HG02759 (cell line): ENCODE data around the gene SCN7A.
A peak's percentile ranks its signal among the peaks of the same experiment; 100 is the strongest.
"Not testable (repeated sequence)": the region's sequence is repeated elsewhere in the genome, so short reads cannot be mapped to it uniquely, and the experiment has no call there.

Experiments
- ATAC-seq: cut with Tn5 transposase; IDR thresholded peaks from one replicate; pipeline ENCODE4 v1.9.1; 2021; ENCODE audit warnings: mild to moderate bottlenecking, moderate library complexity; ENCODE audit not compliant: unreplicated experiment

Gene SCN7A

DNA sequence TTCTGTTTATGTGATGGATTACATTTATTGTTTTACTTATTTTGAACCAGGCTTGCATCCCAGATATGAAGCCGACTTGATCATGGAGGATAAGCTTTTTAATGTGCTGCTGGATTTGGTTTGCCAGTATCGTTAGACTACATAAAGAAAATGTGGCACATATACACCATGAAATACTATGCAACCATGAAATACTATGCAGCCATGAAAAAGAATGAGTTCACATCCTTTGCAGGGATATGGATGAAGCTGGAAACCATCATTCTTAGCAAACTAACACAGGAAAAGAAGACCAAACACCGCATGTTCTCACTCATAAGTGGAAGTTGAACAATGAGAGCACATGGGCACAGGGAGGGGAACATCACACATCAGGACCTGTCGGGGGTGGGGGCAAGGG lies 38.2 kb downstream of the SCN7A start:
- ATAC-seq, result not testable (repeated sequence)

DNA sequence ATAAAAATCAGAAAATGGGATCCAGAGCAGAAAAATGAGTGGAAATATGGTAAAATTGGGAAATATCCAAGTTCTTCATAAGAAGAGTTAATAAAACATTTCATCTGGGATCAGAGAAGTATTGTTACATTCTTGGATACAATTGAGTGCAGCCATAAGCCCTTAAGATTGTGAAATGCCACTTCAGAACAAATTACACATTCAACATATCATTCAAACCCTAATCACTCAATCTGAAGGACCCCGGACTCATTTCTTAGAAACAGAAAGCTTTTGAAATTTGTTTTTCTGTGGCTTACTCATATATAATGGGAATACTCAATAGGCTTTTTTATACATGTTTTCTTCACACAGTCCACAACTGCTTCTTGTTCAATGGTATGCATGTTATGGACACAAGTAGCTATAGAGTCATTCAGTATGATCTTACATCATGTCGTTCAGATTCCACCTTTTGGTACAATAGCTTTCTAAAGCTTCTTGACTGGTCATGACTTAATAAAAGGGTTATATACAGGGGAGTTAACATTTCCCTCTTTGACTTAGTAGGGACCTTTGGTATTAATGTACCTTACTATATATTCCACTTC lies 39.9 kb downstream of the SCN7A start:
- no peak for ATAC-seq

DNA sequence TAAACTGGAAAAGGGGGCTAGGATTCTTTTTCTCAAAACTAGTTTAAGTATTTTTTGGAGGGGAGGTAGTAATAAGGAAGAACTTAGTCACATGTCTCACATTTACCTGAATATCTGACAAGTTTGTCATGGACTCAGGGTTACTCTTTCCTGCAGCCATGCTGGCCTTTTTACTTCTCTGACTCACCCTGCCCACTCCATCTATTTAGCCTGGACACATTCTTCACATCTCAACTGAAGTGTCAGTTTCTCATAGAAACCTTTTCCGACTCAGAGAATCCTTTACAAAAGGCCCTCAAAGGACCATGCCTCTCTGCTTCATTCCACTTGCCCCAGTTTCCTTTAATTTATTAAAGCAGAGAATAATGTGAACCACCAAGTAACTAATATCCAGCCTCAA lies 42.6 kb downstream of the SCN7A start:
- no peak for ATAC-seq

DNA sequence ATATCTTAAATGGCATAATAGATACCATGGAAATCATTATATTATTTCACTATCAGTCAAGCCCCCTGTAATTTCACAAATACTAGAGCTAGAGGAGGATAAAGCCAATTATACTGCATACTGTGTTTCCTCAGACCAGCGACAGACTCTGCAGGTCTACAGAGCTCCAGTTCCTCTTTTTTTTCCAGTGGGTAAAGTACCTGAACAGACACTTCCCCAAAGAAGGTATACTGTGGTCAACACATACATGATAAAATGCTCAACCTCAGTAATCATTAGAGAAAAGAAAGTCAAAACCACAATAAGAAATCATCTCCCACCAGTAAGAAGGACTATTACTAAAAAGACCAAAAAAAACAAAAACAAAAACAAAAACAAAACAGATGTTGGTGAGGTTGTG lies 44.6 kb downstream of the SCN7A start:
- ATAC-seq, result peak; percentile 80

DNA sequence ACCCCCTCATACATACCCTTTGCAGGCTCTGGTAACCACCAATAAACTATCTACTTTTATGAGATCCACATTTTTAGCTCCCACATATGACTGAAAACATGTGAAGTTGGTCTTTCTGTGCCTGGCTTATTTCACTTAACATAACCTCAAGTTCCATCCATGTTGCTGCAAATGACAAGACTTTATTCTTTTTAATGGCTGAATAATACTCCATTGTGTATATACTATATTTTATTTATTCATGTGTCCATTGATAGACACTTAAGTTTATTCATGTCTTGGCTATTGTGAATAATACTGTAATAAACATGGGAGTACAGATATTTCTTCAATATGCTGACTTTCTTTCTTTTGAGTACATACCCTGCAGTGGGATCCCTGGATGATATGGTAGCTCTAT lies 45.9 kb downstream of the SCN7A start:
- no peak for ATAC-seq

DNA sequence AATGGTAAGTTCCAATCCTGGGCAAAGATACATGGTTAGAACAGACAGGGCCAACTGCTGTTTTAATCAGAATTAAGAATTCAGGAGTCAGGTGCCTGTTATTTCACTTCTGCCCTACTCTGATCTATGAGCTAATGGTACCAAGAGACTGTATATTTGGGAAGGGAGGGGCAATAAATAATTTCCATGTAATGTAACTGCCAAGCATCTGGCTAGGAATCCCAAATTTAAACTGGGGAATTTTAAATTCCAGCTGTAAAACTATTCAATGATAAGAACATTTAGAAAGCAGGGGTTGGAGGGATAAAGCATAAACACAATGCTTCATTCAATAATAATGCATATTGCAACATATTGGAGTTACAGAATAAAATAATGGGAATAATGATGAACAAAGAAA lies 49.7 kb downstream of the SCN7A start:
- ATAC-seq, result no peak

DNA sequence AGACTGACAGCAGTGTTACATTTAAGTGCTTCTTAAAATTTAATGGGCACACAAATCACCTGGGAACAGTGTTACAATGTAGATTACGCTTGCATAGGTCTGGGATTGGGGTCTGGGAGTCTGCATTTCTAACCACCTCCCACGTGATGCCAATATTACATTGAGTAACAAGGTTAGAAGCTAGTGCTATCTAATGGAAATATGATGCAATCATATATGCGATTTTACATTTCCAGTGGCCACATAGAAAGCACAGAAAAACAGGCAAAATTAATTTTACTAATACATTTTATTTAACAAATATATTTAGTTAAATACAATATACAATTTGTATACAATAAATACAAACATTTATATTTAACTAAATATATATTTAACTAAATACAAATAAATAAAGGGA lies 53.7 kb downstream of the SCN7A start:
- no peak for ATAC-seq

DNA sequence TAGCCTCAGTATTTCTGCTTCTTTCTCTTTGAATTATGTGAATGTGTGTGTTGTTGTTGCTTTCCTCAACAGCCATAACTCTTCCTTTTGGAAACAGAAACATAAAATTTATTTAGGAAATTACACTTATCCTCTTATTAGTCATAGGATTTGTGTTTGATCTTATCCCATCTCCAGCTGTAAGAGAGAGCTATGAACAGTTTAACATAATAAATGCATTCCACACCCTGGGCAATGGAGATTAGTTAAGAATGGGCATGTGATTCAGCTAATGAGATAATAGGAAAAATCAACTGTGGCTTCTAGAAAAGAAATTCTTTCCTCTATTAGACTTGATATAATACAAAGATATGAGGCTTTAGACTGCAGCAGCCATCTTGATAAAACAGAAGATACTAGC lies 55.0 kb downstream of the SCN7A start:
- no peak for ATAC-seq

DNA sequence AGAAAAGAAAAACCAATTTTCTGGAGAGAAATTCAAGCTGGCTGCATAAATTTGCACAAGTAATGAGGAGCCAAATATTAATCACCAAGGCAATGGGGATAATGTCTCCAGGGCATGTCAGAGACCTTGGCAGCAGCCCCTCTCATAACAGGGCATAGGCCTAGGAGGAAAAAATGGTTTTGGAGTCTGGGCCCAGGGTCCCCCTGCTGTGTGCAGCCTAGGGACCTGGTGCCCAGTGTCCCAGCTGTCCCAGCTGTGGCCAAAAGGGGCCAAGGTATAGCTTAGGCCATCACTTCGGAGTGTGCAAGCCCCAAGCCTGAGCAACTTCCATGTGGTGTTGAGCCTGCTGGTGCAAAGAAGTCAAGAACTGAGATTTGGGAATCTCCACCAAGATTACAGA lies 57.1 kb downstream of the SCN7A start:
- no peak for ATAC-seq

DNA sequence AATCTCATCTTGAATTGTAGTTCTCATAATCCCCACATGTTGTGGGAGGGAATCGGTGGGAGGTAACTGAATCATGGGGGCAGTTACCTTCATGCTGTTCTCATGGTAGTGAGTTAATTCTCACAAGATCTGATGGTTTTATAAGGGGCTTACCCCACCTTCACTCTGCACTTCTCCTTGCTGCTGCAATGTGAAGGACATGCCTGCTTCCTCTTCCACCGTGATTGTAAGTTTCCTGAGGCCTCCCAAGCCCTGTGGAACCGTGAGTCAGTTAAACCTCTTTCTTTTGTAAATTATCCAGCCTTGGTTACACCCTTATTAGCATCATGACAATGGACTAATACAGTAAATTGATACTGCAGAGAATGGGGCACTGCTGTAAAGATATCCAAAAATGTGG lies 57.9 kb downstream of the SCN7A start:
- ATAC-seq, result no peak

DNA sequence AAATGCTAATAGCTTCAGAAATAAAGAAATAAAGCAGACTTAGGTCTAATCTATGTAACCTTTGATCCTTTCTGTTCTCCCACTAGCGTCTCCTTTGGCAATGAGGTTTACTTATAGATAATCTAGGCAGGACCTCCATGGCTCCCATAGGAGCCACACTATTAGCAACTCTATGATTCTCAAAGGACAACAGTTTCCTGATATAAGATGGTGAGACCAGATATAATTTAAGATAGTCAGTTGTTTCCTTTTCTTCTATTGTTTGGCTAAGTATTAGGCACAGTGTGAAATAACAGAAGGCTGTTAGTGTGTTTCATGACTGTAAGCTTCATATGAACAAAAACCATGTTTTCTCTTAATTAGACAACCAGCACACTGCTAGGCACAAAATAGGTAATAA lies 59.6 kb downstream of the SCN7A start:
- no peak for ATAC-seq

DNA sequence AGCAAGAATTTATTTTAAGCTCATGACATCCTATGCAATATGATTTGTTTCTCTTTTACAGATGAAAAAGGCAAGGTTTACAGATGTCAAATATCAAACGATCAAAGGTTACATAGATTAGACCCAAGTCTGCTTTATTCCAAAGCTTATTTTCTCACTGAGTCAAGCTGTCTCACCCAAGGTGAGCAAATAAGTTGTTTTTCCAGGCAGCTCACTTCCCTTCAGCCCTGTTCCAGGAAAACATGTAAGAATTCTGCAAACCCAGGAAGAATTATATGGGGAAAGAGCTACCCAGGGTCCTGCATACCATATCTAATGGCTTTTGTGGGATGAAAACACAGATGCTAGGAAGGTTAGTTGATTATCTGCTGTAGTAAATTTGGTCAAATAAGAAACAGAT lies 60.6 kb downstream of the SCN7A start:
- no peak for ATAC-seq

DNA sequence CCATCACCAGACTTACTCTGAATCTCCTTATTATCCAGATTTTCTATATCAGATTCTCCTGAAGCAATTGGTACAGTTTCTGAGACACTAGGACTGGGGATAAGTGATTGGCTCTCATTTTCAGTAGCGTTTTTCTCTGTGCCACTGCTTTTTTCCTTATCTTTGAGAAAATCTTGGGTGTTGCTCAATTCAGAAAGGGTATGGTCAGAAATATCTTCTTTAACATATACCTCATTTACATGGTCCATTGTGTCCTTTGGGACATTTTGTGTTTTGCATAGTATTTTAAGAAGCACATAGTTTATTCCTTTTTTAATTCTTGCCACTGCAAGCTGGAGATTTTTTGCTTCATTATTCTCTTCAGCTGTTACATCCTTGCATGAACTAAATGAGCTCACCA lies 61.7 kb downstream of the SCN7A start:
- ATAC-seq, result no peak

DNA sequence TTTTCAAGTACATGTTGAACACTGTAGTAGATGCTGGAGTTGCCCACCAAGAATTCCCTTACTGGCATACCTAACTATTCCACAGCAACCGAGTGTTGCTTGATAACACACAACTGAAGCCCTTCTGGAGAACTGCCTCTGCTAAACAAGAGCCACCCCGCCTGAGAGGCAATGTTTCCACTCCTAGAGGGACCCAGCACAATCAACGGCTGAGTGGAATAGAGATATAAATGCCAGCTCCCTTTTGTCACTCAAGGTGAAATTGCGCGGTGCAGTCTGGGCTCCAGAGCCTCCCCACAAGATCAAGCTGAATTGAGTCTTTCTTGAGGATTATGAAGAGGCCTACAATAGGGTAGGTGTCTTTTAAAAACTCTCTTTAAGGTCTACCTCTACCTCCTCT lies 69.2 kb downstream of the SCN7A start:
- ATAC-seq, result no peak

DNA sequence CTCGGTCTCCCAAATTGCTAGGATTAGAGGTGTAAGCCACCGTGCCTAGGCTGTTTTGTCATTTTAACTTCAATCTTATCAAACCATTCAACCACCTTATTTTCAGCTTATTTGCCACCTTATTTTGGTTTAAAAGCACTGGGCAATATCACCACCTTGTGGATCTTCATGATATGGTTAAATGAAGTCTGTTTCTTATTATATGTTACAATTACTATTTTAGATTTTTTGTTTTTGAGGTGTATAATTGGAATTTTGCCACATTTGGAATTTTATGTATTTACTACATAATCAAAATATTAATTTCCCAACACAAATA lies 74.5 kb downstream of the SCN7A start:
- ATAC-seq, result no peak

DNA sequence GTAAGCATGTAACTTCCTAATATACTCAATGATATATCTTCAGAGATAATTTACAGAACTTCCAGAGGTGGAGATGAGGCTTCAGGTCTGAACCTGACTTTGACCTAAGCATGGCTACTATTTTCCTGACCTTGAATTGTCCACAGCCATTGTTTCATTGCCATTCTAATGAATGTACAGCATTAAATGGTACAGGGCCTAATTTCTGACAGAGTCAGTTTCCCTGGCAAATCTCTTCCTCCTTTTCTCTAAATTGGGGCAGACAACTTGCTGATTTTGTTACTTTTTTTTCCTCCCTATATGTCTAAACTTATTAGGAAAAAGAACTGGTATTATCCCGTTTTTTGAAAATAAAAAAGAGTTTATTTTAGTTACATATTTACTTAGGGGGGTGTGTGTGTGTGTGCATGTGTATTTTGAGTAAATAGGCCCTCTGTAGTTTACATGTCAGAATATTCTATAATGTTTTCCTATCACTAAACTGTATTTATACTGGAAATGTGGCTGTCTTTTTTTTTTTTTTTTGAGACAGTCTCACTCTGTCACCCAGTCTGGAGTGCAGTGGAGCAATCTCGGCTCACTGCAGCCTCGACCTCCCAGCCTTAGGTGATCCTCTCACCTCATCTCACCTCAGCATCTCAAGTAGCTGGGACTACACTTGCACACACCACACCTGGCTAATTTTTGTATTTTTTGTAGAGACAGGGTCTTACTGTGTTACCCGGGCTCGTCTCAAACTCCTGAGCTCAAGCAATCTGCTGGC lies 75.0 kb downstream of the SCN7A start:
- no peak for ATAC-seq

DNA sequence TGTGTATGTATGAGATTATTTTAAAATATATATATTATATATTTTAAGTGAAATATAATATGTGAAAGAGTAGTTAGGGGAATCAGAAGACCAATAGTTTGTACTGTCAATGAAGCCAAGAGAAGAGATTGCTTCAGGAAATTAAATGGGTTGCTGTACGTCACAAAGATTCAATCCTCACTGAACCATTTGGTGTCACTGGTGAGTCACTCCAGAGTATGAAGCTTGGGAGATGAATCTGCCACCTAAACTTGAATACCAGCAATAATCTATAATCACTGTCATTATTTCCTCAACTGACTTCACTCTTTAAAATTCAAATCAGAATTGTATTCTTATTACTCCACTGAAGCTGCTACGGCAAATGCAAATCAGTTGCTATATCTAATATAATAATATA lies 76.4 kb downstream of the SCN7A start:
- no peak for ATAC-seq

DNA sequence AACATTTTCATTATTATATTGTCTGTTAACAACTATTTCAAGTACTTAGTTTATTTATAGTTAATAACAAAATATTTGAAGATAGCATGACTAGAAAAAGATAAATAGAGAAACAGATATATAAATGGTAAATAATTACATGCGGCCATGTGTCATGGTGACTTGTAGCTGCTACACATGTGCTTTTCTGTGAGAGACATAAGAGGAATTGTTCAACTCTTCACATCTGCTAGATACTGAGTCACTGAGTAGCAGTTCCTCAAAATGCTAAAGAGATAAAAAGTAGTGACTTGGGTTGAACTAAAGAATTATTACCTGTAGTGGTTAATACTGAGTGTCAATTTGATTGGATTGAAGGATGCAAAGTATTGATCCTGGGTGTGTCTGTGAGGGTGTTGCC lies 80.8 kb downstream of the SCN7A start:
- ATAC-seq, result no peak

DNA sequence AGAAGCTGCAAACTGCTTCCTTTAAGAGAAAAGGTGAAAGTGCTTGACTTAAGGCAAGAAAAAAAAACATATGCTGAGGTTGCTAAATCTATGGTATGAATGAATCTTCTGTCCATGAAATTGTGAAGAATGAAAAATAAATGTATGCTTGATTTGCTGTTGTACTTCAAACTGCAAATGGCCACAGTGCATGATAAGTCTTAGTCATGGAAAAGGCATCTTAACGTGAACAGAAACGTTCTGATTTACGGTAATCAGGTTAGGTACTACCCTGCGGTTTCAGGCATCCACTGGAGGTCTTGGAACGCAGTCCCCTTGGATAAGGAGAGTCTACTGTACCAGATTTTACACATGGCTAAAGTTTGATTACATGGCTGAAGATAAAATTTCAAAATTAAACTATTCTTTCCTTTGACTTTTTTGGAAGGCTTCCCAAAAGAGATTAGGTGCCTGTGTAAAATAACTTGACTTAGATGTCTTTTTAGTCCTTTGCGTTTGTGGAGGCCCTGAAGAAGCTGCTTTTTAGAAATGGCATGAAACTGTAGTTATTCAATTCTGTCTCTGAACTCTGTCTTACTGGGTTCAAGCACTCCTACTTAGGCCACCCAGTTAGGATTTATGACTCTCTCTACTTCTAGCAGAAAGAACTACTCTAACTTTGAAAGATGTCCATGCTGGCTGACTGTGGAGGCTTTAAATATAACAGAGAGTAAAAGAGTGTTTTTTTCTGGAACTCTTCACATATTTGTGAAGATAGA lies 82.4 kb downstream of the SCN7A start:
- no peak for ATAC-seq

DNA sequence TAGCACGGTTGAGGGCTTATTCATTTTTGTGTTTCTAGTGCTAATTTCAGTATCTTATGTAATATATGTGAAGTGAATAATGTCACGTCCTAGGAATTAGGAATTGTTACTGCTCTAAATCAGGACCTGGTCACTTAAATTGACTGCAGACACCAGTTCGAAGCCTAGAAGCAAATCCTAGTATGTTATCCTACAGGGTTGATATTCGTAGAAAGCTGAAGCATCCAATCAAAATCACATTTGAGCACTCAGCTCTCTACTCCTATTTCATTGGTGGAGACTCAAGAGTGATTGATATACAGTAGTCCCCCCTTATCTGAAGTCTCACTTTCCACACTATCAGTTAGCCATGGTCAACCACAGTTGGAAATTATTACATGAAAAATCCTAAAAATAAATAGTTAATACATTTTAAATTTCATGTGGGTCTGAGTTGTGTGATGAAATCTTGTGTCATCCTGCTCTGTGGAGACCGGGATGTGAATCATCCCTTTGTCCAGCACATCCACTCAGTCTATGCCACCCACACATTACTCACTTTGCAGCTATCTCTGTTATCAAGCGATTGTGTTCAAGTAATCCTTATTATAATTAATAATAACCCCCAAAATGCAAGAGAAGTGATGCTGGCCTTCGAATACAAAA lies 83.1 kb downstream of the SCN7A start:
- no peak for ATAC-seq

DNA sequence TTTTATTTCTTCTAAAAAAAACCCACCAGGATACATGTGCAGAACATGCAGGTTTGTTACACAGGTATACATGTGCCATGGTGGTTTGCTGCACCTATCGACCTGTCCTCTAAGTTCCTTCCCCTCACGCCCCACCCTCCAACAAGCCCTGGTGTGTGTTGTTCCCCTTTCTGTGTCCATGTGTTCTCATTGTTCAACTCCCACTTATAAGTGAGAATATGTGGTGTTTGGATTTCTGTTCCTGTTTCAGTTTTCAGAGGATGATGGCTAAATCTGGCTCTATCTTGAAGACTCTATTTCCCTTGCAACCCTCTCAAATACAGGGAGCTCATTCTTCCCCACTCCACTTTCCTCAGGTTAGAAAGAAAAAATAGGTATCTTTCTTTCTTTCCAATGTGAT lies 86.3 kb downstream of the SCN7A start:
- ATAC-seq, result not testable (repeated sequence)

DNA sequence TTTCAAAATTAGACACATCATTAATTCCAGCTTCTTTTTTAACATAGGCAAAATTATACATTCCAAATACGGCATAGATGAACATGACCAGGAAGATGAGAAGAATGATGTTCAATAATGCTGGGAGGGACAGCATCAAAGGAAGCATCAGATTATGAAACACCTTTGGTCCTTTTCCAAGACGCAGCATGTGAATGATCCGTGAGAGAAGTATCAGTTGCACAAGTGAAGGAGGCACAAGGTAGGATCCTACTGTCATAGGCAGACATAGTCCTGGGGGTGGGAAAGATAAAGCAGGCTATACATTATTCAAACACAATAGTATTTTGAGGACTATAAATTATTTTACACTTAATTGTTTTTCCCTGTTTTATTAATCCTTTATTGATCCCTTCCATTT lies 87.7 kb downstream of the SCN7A start:
- no peak for ATAC-seq
